GM12872 (cell line): ENCODE results near the gene STRADB.

Experiments used
- CTCF ChIP-seq: IDR thresholded peaks from 3 replicates; pipeline ENCODE4 v1.5.1; 2011; ENCODE audit warnings: low read depth, mild to moderate bottlenecking, low read length, moderate library complexity; ENCODE audit not compliant: insufficient read depth

STRADB gene

GRCh38 chr2:201419057-201419635 is 32.4 kb upstream of the STRADB start:
- no peak for TF ChIP-seq CTCF

- no peak for TF ChIP-seq CTCF
Measured at GRCh38 chr2:201419986-201420385, 31.6 kb upstream of the STRADB start.

GRCh38 chr2:201420442-201421113 is 31.0 kb upstream of the STRADB start:
- TF ChIP-seq CTCF: no peak

GRCh38 chr2:201425952-201426351 is 25.6 kb upstream of the STRADB start:
- no peak for TF ChIP-seq CTCF

- no peak for TF ChIP-seq CTCF
Measured at GRCh38 chr2:201430839-201431238, 20.7 kb upstream of the STRADB start.

- no peak for TF ChIP-seq CTCF
Measured at GRCh38 chr2:201432038-201432620, 19.4 kb upstream of the STRADB start.

GRCh38 chr2:201432621-201433393 is 18.7 kb upstream of the STRADB start:
- no peak for TF ChIP-seq CTCF
